GM21367 (cell line): ENCODE measurements around the gene ZNF324.
"Not testable (repeated sequence)": the region's sequence is repeated elsewhere in the genome, so short reads cannot be mapped to it uniquely, and the experiment has no call there.

ENCODE experiments used
- ATAC-seq: cut with Tn5 transposase; IDR thresholded peaks from one replicate; pipeline ENCODE4 v1.9.1; 2021; ENCODE audit not compliant: unreplicated experiment

Gene ZNF324

DNA sequence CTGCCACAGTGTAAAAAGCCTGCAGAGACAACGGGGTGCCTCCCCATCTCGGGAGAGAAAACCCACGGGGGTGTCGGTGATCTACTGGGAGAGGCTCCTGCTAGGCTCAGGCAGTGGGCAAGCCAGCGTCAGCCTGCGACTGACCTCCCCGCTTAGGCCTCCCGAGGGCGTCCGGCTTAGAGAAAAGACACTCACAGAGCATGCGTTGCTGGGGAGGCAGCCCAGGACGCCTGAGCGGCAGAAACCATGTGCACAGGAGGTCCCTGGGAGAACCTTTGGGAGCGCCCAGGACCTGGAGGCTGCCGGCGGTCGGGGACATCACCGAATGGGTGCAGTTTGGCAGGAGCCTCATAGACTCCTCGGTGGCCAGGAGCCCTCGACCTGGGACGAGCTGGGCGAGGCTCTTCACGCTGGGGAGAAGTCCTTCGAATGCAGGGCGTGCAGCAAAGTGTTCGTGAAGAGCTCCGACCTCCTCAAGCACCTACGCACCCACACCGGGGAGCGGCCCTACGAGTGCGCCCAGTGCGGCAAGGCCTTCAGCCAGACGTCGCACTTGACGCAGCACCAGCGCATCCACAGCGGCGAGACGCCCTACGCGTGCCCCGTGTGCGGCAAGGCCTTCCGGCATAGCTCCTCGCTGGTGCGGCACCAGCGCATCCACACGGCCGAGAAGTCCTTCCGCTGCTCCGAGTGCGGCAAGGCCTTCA, 4.1 kb downstream of the ZNF324 start:
- not testable (repeated sequence) for ATAC-seq

DNA sequence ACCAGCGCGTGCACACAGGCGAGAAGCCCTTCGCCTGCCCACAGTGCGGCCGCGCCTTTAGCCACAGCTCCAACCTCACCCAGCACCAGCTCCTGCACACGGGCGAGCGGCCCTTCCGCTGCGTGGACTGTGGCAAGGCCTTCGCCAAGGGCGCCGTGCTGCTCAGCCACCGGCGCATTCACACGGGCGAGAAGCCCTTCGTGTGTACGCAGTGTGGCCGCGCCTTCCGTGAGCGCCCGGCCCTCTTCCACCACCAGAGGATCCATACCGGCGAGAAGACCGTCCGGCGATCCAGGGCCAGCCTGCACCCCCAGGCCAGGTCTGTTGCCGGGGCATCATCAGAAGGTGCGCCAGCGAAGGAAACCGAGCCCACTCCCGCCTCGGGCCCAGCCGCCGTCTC, 4.9 kb downstream of the ZNF324 start:
- ATAC-seq = no peak

DNA sequence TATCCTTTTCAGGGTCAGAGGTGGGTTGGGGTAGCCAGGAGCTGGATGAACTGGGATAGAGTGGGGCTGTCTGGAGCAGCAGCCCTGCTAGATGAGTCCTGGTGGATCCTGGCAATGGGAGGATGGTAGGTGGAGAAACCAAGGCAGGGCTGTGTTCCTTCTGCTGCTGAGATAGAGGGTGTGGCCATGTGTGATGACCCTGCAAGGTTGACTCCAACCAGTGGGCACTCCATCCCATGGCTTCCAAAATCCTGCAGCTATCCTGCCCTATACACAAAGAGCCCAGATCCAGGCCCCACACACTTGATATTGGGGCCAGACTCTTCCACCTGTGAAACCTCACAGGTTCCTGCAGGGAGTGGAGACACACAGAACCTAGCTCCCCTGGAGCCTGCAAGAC, 6.9 kb downstream of the ZNF324 start:
- ATAC-seq = no peak

DNA sequence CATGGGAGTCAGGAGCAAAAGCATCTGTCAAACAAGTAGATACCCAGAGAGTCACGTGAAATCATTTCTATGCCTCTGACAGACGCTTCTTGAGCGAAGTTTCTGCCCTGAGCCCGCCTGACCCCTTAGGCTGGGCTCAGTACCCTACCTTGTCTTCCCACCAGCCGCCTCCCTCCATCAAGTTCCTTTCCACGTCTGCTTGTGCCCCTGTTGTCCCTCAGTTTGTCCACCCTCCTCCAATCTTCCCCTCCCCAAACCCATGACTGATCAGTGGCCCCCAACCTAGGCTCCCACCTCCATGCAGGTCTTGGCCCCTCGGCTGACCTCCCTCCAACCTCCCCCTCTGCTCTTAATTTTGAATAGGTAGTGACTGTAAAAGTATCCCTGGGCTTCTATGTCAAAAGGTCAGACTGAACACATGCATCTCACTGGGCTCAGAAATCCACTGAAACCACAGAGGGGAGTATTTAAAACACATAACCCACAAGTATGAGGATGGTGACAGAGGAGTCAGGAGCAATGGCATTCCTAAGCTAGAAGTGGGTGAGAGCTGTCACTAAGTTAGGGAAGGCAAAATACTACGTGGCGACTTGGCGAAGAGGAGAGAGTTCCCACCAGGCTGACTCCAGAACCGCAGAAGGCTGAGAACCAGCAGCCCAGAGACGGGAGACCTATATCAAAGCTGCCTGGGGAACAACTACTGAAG, 7.6 kb downstream of the ZNF324 start:
- ATAC-seq = no peak

GRCh38 chr19:58474997-58475713, 8.3 kb downstream of the ZNF324 start:
- ATAC-seq = no peak

GRCh38 chr19:58475714-58476497, 9.0 kb downstream of the ZNF324 start, which contains the start of gene ZNF446:
Gene ZNF446 (plus strand): TSS chr19:58476352. CDS start chr19:58477219, 867 bp downstream.
- ATAC-seq = peak; percentile 64

GRCh38 chr19:58476498-58477015, 9.7 kb downstream of the ZNF324 start:
- ATAC-seq = no peak

DNA sequence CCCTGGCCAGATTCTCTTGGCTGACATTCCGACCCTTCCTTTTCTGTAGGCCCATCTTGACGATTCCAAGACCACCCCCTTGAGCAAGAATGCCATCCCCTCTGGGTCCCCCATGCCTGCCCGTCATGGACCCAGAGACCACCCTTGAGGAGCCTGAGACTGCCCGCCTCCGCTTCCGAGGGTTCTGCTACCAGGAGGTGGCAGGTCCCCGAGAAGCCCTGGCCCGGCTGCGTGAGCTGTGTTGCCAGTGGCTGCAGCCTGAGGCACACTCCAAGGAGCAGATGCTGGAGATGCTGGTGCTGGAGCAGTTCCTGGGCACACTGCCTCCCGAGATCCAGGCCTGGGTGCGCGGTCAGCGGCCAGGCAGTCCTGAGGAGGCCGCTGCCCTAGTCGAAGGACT, 10.2 kb downstream of the ZNF324 start:
- no peak for ATAC-seq

DNA sequence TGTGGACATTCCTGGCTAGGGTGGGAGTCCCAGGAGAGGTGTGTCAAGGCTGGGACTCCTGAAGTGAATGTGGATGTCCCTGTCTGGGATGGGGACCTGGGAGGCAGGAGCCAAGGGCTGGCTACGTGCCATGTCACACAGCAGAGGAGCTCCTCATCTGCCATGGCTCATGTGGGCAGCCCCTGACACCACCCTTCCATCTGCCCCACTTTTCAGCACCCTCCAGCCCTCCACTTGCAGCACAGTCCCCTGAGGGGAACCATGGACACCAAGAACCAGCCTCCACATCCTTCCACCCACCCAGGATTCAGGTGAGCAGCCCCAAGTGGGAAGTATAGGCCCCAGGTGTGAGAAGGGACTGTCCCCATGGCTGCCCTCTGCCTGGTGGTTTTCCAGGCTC, 11.0 kb downstream of the ZNF324 start:
- ATAC-seq = no peak

DNA sequence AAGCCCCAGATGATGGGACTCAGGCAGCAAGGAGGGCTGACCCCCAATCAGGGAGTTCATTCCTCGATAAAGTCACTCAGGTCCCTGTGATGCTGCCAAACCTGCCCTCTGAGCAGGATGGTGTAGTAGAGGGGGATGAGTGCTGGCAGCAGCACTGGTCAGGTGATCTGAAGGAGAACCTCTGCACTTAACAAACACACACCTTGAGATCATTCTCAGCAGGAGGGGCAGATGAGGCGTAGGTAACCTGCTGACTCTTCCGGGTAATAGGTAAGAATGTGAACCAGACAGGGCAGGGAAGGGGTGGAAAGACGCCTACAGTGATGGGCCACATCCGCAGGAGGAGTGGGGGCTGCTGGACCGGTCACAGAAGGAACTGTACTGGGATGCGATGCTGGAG, 12.4 kb downstream of the ZNF324 start:
- no peak for ATAC-seq

DNA sequence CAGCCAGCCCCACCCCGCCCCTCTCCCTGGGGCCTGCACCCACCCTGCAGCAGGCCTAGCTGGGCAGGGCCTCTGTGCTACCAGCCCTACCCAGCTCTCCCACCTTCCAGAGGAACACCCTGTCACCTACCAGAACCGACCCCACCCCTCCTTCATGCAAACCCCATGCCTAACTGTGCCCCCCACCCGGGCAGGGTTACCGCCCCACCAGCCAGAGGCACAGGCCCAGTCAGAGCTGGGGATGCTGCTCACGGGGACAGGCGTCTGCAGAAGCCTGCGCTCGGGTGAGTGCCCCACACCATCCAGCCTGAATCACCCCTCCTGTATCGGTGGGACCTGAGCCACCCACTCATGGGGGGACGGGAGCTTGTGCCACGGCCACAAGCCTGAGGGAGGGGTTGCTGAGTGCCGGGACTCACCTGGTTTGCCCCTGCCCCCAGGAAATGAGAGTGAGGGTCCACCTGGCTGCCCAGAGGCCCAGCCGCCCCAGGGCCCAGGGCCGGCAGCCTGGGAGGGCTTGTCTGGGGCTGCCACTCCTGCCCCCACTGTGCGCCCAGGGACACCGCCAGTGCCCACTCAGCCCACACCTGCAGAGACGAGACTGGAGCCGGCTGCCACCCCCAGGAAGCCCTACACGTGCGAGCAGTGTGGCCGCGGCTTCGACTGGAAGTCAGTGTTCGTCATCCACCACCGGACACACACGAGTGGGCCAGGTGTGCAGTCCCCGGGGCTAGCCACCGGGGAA, 13.0 kb downstream of the ZNF324 start:
- no peak for ATAC-seq

- no peak for ATAC-seq
These were observed 13.6 kb downstream of the ZNF324 start for GRCh38 chr19:58480481-58480830.

DNA sequence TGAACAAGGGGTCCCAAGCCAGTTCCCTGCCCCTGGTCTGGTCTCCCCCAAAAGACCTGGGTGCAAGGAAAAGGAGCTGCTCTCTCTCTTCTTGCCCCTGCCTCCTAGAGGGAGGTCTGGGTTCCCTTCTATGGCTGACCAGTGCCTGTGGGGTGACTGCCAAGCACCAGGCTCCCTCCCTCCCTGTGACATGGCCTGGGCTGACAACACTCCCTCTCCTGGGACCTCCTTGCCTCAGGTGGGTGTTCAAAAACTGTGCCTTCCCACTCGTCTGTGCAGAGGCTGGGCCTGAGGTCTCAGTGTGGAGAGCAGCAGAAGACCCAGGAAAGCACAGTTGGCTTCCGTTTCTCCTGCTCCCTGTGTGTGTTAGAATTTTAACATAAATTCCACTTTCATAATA, 14.0 kb downstream of the ZNF324 start:
- no peak for ATAC-seq

DNA sequence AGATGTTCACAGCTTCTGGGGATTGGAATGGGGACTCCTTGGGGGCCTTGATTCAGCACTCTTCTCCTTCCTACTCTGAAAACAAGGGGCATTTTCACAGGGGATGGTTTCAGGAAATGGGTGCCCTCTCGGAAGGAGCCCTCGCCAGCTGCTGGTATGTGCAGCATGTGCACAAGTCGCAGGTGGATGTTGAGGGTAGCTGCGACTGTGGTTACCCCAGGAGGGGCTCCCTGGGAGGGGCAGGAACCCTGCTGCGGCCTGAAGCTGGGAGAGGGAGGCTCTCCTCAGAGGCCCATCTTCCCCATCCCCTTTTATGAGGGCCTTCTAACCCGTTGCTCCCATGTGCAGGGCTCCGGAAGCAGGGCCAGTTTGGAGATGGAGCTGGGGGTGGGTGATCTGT, 15.5 kb downstream of the ZNF324 start:
- ATAC-seq = no peak

DNA sequence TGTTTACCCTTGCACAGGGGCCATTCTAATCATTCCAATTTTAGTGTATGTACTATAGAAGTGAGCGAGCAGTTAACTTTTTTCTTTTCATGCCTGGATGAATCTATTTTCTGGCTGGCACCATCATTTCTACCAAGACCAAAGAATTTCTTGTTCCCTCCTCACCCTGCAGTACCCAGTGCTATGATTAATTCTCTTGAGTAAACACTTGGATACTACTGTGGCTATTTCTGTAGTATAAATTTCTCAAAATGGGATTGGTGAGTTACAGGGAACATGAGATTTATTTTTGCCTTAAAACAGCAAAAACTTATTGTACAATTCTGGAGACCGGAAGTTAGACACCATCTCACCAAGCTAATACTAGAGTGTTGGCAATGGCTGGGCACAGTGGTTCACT, 16.9 kb downstream of the ZNF324 start:
- ATAC-seq = no peak

DNA sequence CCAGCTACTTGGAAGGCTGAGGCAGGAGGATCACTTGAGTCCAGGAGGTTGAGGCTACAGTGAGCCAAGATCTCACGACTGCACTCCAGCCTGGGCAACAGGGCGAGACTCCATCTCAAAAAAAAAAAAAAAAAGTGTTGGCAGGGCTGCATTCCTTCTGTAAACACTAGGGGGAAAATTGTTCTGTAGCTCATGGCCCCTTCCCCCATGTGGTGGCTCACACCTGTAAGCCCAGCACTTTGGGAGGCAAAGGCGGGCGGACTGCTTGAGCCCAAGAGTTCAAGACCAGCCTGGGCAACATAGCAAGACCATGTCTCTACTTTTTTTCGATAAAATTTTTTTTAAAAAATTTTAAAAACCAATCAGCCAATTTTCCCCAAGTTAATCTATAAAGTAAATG, 17.5 kb downstream of the ZNF324 start:
- not testable (repeated sequence) for ATAC-seq

GRCh38 chr19:58491393-58491792, 24.5 kb downstream of the ZNF324 start:
- ATAC-seq = no peak

DNA sequence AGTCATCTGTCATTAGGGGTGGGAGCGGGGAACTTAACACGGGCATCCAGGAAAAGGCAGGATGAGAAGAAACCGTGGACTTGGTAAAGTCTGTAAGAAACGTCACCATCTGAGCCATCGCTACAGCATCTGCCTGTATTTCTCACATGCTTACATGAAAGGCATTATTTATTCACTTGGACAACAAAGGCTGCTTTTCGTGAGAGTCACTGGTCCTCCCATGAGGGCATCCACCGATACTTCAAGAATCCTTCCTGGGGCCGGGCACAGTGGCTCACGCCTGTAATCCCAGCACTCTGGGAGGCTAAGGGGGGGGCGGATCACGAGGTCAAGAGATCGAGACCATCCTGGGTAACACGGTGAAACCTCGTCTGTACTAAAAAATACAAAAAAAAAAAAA, 25.4 kb downstream of the ZNF324 start:
- no peak for ATAC-seq

GRCh38 chr19:58497634-58498170, 30.8 kb downstream of the ZNF324 start:
- no peak for ATAC-seq
